Activated T-helper 9 cell treated with anti-CD3 and anti-CD28 coated beads, Interleukin-2, amount 50 U/mL, for 16 hours (primary cell): Measurements from ENCODE around the gene TCF25.
"Not testable (repeated sequence)": the region's sequence is repeated elsewhere in the genome, so short reads cannot be mapped to it uniquely, and the experiment has no call there.

Source experiments
- DNase-seq: peaks from one replicate; pipeline ENCODE4 v3.0.0-alpha.2; 2020; ENCODE audit warnings: low read depth

Gene TCF25

DNA sequence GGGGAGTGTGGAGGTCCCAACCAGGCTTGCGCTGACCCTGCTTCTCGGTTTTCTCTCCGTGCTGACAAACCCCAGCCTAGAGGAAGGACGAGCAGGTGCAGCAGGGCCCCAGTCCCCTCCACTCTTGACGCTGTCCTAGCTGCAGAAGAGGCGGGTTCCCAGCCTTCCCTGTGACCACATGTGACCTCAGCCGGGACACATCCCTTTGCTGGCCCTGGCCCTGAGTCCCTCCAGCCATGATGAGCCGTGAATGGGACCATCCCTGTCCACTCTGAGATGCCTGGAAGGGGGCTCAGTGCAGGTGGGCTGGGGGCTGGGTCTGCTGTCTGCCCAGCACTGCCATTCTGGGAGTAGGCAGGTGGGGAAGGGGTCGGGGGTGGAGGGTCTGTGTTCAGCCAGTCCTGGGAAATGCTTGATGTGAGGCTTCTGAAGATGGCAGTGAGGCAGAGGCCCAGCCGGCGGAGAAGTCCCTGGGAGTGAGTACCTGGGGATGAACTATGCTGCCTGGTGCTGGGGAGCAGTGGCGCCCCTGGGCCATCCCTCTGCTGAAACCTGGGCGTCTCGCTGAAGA, 47.8 kb downstream of the TCF25 start:
- no peak for DNase-seq

DNA sequence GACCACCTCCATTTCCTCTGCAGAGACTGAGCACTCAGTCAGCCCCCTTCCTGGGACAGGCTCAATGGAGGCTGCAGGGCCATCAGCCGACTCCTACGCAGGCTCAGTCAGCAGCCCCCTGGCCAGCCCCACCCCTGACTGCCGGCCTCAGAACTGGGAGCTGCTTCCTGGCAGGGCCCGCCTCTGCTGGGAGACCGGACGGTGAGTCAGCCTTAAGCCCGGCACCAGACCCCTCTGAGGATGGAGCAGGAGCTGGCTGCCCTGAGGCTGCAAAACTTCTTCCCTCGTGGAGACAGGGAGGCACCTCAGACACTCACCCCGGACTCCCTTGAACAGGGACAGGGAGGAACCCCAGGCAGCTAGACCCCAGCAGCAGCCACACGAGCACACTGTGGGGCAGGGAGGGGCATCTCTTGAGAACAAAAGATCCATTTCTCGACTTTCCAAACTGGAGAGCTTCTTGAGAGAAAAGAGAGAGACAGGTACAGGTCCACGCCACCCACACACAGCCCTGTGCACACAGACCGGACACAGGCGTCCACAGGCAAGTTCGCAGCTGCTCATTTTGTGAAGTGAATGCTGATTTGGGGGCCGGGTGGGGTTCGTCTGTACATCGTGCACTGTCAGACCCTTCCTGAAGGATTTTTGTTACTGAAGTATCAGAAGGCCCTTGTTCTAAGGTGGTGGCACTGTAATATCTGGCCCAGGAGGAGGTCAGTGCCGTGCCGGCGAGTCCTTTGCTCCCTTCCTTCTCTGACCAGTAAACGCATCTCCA, 48.5 kb downstream of the TCF25 start:
- DNase-seq: no peak

DNA sequence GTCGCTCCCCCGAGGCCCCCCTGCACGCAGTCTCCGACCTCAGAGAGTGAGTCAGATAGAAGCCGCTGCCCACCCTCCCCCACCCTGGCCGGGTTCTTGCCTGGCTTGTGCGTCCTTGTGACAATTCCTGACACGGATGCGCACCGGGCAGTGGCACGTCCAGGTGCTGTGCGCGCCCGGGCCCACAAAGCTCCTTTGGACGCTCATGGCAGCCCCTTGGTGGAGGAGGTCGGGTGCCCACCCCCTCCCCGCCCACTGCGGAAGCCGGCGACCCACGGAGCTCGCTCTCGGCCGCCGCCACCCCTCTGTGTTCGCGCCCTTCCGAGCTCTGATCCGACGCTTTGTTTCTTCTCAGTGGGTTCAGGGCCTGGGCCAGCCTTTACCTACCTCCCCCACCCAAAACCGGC, 49.1 kb downstream of the TCF25 start:
- DNase-seq: no peak

DNA sequence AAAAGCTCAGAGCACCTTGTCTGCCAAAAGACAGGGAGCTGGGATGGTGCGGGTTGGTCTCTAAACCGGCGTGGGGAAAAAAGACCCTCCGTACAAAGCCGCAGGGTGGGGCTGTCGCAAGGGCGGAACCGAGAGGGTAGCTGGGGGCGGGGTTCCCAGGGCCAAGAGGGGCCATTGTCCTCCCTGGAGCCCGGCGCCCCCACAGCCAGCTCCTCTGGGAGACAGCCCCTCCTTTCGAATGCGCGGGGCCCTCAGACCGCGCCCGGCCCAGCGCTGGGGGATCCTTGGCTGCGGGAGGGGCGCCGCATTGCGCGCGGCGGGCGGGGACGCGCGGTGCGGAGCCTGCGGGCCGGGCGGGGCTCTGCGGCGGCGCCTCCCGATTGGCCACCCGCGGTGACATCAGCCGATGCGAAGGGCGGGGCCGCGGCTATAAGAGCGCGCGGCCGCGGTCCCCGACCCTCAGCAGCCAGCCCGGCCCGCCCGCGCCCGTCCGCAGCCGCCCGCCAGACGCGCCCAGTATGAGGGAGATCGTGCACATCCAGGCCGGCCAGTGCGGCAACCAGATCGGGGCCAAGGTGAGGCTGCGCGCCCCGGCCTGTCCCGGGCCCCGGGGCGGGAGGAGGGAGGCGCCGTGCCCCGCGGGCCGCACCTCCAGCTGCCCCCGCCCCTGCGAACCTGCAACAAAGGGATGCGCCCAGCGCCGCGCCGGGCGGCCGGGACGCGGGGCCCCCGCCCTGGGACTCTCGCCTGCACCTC, 49.7 kb downstream of the TCF25 start, which contains the start of gene TUBB3:
TUBB3 (plus strand) TSS at position 459 of the 756 bp plus-strand sequence; CDS start at position 519, 60 bp downstream.
- DNase-seq: no peak

DNA sequence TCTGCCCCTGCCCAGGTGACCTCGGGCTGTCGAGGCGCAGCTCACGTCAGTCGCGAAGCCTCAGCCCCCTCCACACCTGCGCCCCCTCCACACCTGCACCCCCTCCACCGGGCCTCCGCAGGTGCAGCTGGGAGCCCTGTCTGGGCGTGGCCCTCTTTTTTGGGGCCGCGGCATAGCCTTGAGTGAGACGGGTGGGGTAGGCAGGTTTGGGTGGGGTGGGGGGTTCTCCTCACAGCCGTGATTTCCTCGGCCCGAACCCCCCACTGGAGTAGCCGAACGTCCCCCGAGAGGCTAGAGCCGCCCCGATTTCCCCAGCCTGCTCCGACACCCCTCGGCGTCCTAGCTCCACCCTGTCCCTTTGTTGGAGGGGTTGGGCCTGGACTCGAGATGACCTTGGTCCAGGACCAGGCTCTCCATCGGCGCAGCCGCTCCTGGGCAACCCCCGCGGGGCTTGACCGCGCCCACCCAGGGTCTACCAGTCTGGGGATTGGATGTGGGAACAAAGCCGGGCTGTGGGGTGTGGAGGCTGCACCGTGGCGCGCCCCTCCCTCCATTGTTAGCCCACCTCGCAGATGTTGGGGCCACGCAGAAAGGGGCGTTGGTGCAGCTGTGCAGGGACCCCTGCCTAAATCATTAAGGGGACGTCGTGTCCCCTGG, 50.4 kb downstream of the TCF25 start:
- no peak for DNase-seq

DNA sequence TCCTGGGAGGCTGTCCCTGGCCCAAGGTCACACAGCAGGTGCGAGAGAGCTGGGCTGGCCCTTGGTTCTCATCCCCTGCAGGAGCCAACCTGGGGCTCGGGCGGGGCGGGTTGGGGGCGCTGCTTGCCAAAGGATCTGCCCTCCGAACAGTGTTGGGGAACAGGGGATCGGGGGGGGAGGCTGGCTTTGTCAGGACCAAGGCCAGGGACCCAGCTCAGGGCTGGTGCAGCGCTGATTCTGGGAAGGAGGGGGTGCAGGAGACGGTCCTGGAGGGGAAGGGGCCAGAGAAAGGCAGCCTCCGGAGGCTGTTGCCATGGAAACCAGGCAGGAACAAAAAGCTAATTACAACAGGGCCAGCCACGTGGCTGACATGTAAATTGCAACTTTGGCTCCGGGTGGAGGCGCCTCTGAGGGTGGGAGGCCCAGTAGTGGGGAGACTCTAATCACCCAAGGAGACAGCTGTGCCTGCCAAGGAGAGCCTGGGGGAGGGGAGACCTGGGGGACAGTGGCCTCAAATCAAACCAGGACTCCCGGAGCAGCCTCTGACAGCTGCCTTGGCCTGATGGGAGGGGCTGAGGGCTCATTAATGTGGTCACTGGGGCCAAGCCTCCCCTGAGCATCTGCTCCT, 51.0 kb downstream of the TCF25 start:
- DNase-seq: no peak

DNA sequence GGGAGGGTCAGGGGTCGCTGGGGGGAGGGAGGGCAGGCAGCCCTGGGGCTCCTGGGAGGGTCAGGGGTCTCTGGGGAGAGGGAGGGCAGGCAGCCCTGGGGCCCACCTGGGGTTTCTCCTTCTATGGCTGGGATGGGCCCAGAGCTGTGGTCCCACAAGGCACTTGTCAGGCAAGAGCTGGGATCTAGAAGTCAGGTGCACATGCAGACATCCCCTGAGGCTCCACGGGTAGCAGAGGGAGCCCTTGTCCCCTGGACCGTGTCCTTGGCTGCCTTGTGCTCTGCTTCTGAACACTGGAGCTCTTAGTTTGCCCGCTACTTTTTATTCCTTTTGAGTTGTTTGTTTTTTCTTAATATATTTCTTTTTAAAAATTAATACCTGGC, 51.5 kb downstream of the TCF25 start:
- DNase-seq: no peak

DNA sequence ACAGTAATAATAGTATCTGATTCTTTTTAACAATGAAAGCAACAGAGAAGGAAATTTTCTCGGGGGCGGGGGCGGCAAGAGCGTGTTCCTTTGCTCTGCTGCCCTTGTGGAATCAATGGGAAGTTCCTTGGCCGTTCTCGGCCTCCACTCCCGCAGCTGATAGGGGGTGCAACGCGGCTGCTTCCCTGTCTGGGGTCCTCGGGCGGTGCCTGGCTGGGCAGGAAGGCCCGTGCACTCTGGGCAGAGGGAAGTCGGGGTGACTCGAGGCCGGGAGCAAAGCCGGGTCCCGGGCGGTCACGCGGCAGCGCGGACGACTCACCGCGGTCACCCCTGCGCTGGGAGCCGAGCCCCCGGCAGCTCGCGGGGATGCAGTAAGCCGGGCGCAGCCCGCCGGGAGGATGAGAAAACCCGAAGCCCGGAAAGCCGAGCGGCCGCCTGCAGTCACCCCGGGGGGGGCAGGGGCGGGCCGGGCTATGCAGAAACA, 52.2 kb downstream of the TCF25 start:
- no peak for DNase-seq

DNA sequence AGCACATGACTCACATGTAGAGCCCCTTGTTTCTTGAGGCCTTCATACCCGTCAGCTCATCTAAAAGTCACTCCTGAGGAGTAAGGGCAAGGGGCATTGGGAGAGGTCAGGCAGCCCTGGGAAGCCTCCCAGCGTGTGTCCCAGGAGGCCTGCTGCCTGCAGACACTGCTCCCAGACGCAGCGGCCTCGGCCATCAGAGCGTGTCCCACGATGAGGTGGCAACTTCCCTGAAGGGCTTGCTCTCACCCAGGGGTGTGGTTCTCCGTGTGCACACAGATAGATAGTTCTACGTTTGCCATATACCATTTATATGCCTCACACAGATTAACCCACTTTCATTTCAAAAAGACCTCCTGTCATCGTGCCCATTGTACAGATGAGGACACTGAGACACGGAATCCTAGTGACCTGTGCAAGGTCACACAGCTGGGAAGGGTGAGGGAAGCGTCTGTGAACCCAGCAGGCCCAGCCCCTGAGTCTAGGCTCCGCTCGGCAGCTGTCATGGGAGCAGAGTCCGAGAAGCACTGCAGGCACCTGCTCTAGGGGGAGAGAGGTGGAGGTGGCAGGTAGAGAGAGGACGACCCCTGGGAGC, 58.0 kb downstream of the TCF25 start:
- DNase-seq: no peak

DNA sequence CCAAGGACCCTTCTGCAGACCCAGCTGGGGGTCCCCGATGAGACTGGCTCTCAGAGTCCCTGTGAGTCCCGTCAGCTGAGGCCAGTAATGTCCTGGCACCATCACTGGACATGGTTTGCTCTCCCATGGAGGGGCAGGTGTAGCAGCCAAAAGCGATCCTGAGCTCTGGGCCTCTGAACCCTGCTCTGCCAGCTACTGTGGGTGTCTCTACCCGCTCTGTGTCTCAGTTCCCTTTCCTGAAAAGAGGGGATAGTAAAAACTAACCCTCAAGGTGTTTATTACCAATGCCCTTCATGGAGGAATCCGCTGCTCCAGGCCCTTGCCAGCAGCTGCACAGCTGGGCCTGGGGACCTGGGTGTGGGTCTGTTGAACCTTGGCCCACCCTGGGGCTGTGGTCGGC, 58.6 kb downstream of the TCF25 start:
- DNase-seq: no peak

DNA sequence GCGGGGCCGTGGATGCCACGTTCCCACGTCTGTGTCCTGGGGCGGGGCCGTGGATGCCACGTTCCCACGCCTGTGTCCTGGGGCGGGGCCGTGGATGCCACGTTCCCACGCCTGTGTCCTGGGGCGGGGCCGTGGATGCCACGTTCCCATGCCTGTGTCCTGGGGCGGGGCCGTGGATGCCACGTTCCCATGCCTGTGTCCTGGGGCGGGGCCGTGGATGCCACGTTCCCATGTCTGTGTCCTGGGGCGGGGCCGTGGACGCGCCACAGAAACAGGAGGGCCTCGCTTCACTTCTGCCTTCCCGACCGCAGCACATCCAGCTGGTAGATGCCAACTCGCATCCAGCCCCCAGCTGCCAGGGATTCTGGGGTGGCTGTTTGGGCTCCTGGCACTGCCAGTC, 60.6 kb downstream of the TCF25 start:
- not testable (repeated sequence) for DNase-seq

DNA sequence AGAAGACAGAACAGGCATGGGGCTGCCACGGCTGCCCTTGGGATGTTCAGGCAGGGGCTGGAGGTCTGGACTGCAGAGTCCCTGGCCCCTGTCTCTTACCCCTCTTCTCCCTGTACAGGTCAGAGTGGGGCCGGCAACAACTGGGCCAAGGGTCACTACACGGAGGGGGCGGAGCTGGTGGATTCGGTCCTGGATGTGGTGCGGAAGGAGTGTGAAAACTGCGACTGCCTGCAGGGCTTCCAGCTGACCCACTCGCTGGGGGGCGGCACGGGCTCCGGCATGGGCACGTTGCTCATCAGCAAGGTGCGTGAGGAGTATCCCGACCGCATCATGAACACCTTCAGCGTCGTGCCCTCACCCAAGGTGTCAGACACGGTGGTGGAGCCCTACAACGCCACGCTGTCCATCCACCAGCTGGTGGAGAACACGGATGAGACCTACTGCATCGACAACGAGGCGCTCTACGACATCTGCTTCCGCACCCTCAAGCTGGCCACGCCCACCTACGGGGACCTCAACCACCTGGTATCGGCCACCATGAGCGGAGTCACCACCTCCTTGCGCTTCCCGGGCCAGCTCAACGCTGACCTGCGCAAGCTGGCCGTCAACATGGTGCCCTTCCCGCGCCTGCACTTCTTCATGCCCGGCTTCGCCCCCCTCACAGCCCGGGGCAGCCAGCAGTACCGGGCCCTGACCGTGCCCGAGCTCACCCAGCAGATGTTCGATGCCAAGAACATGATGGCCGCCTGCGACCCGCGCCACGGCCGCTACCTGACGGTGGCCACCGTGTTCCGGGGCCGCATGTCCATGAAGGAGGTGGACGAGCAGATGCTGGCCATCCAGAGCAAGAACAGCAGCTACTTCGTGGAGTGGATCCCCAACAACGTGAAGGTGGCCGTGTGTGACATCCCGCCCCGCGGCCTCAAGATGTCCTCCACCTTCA, 61.5 kb downstream of the TCF25 start:
- DNase-seq: no peak

DNA sequence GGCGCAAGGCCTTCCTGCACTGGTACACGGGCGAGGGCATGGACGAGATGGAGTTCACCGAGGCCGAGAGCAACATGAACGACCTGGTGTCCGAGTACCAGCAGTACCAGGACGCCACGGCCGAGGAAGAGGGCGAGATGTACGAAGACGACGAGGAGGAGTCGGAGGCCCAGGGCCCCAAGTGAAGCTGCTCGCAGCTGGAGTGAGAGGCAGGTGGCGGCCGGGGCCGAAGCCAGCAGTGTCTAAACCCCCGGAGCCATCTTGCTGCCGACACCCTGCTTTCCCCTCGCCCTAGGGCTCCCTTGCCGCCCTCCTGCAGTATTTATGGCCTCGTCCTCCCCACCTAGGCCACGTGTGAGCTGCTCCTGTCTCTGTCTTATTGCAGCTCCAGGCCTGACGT, 62.2 kb downstream of the TCF25 start:
- not testable (repeated sequence) for DNase-seq

DNA sequence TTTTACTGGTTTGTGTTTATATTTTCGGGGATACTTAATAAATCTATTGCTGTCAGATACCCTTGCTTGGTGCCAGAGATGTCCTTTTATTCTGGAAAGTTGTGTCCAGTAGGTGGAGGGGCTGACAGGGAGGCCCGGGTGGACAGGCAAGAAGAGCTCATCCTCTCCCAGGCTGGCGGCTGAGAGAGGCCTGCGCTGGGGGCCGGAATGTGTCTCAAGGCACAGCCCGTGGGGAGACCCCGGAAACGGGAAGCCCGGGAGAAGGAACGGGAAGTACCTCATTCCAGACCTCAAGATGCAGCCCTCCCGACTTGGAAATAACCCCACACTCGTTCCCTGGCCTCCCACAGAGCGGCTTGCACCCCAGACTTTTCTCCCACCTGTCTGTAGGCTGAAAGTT, 62.6 kb downstream of the TCF25 start:
- DNase-seq: no peak

DNA sequence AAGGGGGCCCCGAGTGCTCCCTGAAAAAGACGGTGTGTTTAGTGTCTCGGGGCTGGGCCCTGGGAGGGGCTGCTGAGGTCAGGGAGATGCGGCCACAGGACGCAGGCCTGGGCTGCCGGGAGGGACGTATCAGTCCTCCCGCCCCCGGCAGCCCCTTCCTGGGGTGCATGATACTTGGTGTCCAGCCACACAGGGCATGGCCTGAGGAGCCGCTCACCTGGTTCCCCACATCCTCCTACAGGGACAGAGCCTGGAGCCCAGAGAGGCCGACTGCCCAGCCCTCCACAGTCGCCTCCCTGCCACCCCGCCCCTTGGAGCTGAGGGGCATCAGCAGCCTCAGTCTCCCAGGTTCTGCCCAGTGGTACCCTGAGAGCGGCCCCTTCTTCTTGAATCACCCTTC, 63.1 kb downstream of the TCF25 start:
- no peak for DNase-seq

DNA sequence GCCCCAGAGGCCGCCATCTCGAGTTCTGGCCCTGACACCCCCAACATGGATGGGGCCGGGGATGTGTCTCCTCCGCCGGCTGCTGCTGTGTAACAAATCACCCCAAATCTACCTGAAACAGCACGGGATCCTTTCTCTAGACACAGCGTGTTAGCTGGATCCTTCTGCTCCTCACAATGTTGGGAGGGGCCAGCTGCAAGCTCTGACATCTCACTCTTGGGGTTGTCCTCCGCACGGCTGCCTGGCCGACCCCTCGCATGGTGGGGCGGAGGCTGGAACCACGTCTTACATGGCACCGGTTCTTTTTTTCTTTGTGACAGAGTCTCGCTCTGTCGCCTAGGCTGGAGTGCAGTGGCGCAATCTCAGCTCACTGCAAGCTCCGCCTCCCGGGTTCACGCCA, 63.6 kb downstream of the TCF25 start:
- DNase-seq: no peak

DNA sequence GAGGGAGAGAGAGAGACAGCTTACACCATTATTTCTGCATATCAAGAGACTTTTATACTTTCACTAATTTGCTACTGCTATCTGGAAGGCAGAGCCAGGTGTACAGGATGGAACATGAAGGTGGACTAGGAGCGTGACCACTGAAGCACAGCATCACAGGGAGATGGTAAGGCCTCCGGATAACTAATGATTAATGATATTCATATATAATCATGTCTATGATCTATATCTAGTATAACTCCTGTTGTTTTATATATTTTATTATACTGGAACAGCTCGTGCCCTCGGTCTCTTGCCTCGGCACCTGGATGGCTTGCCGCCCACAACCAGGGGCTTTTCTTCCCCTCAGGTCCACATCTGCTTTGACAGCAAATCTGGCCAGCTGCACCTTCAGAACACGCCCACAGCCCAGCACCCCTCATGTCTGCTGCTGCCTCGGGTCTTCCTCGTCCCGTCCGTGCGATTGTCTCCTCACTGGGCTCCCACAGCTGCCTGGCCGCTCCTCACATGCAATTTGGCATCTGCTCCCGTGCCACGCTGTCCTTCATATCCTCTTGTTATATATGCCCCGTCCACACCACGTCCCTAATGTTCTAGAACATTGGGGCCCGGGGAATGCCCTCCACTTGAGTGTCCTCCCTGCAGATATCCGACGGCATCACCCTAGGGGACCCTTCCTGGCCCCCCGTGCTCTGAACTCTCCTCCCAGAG, 64.9 kb downstream of the TCF25 start:
- DNase-seq: no peak

DNA sequence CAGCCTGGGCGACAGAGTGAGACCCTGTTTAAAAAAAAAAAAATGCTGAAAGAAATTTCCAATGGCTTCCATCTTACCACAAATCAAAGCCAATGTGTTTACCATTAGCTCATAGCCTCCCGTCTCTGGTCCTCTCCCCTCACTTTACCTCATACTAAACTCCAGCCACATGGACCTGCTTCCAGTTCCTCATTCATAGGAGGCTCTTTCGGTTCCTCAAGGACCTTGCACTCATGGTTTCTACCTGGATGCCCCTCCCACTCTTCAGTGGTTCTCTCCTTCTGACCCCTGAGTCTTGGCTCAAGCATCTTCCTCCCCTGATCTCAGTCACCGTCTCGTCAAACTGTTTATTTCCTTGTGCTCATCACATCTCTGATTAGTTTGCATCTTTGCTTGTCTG, 71.4 kb downstream of the TCF25 start:
- no peak for DNase-seq

DNA sequence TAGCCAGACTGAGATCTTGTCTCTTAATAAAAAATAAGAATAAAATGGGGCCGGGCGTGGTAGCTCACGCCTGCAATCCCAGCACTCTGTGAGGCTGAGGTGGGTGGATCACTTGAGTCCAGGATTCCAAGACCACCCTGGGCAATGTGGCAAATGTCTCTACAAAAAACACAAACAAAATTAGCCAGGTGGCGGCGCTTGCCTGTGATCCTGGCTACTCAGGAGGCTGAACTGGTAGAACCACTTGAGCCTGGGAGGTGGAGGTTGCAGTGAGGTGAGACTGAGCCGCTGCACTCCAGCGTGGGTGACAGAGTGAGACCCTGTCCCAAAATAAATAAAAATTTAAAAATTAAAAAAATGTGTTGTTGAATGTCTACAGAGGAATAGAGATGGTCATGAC, 72.3 kb downstream of the TCF25 start:
- DNase-seq: no peak

DNA sequence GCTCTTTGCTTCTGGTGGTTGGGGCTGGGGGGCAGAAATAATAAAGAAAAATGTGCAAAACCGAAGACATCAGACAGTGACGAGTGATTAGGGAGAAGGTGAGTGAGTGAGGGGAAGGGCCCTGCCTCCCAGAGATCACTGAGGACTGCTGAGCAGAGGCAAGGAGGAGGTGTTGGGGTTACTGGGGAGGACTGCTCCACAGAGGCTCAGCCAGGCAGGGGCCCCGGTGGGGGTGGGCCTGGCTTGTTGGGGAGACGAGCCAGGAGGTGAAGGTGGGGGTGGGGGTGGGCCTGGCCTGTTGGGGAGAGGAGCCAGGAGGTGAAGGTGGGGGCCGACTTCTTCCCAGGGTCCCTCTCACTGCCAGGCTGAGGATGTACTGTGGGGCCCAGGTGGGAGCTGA, 73.1 kb downstream of the TCF25 start:
- DNase-seq: no peak
